Uterine smooth muscle cell (primary cell): ENCODE results near the gene CCNB1. TPM values are rescaled to one million over a fixed set of nuclear protein-coding genes. Genes with fewer than 3 reads are reported as not detected.

Experiments used
- total RNA-seq: library from RNA; depleted of rRNA; stranded (reverse); fragments of >200 nt; gene quantifications from 2 replicates; pipeline ENCODE4 v1.2.3, GENCODE V29; 2014

Gene CCNB1
- 133 and 504 TPM in 2 replicates for total RNA-seq

DNA sequence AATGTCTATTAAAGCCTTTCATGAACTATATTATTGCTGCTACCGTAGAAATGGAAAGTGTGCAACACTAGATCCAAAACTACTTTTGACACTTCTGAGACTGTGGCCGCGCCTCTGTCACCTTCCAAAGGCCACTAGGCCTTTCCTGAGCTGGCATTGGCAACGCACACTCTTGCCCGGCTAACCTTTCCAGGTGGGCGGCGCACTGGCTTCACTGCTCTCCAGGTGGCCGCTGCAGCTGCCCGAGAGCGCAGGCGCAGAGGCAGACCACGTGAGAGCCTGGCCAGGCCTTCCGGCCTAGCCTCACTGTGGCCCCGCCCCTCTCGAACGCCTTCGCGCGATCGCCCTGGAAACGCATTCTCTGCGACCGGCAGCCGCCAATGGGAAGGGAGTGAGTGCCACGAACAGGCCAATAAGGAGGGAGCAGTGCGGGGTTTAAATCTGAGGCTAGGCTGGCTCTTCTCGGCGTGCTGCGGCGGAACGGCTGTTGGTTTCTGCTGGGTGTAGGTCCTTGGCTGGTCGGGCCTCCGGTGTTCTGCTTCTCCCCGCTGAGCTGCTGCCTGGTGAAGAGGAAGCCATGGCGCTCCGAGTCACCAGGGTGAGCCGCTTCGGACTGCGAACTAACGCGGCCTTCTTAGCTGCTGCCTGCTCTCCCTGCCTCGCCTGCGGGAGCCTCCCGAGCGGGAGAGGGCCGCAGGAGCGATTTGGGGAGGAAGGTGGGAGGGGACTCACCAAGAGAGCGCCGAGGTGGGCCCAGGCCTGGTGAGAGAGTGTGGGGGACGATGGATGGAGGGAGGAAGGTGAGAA, at the start of gene CCNB1:
Gene CCNB1, plus strand, starts transcription at position 465 of the 807 bp plus-strand sequence. Its CDS starts 113 bp downstream, at position 578.

DNA sequence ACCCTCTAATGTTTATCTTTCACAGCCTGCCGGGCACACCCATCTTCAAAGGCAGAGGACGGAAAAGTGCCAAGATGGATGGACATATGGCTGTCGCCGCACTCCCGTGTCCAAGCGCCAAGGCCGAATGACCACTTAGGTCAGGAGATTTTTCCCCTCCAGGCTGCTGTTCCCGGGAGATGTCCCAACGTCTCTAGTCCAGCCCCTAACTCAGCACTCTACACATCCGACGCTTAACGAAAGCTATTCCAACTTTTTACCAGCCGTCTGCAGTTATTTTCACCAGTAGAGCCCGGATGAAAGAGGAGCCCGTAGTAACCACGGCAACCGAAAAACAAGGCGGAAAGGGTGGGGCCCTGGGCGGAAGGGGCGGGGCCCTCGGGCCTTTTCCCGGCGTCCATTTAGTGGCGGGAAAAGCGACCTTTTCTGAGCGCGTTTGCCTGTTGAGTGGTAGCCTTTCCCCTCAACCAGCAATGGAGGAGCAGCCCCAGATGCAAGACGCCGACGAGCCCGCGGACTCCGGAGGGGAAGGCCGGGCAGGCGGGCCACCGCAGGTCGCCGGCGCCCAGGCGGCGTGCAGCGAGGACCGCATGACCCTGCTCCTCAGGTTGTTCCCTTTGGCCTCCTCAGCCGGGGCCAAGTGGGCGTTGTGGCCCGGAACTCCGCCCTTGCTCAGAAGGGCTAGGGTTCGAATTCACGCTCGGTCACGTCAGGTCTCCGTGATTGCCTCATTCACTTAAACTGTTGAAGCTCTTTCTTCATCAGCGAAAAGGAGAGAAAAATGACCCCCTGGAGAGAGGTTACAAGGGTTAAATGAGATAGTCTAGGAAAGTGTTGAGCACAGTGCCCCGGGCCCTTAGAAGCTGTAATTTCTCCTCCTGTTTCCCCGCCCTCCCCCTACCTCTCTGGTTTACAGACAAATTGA, 22.5 kb downstream of the CCNB1 start, which contains the start of gene CENPH:
Gene CENPH, plus strand, starts transcription at position 422 of the 925 bp plus-strand sequence. Its CDS starts 52 bp downstream, at position 474.

Other genes starting within 250 kb of the CCNB1 start
- gene SLC30A5, start 73.1 kb upstream of the CCNB1 start, total RNA-seq: 66.1 and 78.7 TPM in 2 replicates
- 15.7 and 57.2 TPM in 2 replicates for gene CENPH, start 22.4 kb downstream of the CCNB1 start, total RNA-seq
- 59.5 and 59.7 TPM in 2 replicates for gene CDK7, start 67.7 kb downstream of the CCNB1 start, total RNA-seq
- gene CCDC125, start 165.7 kb downstream of the CCNB1 start, total RNA-seq: 5.8 and 8.4 TPM in 2 replicates
- gene AK6, start 202.4 kb downstream of the CCNB1 start, total RNA-seq: 30.9 and 53.6 TPM in 2 replicates
- gene TAF9, start 202.4 kb downstream of the CCNB1 start, total RNA-seq: 59.6 and 75.0 TPM in 2 replicates
- gene RAD17, start 202.7 kb downstream of the CCNB1 start, total RNA-seq: 22.9 and 23.7 TPM in 2 replicates
- 0.44 and 0.75 TPM in 2 replicates for gene MARVELD2, start 248.0 kb downstream of the CCNB1 start, total RNA-seq